GM12875 (cell line): ENCODE results near the gene FAM168A.

ENCODE experiments used
- H3K4me3 ChIP-seq: one replicate; pipeline ENCODE4 v1.5.1; 2011; ENCODE audit warnings: low read depth, low read length, control low read depth
- TF ChIP-seq, protein P1 (sequence below): IDR thresholded peaks from 2 replicates; pipeline ENCODE4 v1.5.1; 2011; ENCODE audit warnings: low read depth, mild to moderate bottlenecking, control low read depth, inconsistent platforms, low read length, moderate library complexity, borderline replicate concordance; ENCODE audit not compliant: insufficient read depth

The FAM168A gene

DNA sequence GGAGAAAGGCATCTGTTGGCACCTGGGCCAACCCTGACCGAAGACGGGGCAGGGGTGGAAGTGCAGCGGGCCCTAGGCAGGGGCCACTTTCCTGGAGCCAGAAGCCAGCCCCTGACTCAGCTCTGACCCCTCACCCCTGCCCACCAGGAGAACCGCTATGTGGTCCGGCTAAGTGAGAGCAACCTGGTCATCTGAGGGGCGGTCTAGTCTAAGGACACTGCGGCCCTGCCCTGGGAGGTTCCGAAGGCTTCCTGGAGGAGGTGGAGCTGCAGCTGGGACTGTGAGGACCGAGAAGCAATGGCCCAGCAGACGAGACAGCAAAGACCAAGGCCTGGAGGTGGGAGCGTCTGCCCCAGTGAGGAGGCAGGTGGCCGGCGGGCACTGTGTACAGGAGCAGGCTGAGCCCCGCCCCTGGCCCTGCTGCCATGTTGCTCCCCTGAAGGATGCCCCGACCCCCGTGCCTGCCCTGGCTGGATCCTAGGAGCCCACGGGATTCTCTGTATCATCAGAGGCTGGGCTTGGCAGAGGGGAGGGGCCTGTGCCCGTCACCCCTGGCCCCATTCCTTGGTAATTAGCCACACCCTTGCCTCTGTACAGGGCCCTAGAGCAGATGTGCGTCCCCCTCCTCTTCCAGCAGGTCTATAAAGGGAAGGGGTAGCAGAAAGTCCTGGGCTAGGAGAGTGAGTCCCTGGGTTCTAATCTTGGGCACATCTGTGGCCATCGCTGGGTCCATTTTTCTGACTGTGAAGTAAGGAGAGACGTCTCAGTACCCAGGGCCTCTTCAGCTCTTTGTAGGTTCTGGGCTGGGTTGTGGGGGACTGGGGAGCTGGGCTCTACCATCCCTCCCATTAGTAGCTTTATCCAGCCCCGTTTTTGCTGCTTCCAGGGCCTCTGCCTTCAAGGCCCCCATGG lies 202.4 kb downstream of the FAM168A start:
- TF ChIP-seq, protein P1, sequence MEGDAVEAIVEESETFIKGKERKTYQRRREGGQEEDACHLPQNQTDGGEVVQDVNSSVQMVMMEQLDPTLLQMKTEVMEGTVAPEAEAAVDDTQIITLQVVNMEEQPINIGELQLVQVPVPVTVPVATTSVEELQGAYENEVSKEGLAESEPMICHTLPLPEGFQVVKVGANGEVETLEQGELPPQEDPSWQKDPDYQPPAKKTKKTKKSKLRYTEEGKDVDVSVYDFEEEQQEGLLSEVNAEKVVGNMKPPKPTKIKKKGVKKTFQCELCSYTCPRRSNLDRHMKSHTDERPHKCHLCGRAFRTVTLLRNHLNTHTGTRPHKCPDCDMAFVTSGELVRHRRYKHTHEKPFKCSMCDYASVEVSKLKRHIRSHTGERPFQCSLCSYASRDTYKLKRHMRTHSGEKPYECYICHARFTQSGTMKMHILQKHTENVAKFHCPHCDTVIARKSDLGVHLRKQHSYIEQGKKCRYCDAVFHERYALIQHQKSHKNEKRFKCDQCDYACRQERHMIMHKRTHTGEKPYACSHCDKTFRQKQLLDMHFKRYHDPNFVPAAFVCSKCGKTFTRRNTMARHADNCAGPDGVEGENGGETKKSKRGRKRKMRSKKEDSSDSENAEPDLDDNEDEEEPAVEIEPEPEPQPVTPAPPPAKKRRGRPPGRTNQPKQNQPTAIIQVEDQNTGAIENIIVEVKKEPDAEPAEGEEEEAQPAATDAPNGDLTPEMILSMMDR, result no peak

DNA sequence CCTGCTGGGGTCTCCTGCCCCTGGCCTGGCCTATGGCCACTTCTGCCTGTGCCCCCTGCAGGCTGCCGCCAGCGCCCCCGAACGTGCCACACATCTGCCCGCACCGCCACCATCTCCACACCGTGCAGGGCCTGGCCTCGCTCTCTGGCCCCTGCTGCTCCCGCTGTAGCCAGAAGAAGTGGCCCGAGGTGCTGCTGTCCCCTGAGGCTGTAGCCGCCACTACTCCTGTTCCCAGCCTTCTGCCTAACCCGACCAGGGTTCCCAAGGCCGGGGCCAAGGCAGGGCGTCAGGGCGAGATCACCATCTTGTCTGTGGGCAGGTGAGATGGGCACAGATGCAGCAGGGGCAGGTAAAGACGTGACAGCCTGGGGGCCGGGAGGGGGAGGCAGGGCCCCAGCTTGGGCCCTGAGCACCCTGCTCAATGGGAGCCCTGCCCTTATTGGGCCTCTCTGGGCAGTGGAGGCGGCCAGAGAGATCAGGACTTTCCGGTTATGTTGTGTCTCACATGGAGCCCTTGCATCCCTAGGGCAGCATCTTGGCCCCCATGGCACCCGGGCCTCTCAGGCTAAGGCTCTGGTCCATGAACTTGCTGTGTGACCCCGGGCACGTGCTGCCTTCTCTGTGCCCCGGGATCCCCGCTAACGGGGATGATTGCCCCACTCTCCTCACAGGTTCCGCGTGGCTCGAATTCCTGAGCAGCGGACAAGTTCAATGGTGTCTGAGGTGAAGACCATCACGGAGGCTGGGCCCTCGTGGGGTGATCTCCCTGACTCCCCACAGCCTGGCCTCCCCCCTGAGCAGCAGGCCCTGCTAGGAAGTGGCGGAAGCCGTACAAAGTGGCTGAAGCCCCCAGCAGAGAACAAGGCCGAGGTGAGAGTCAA lies 203.3 kb downstream of the FAM168A start:
- no peak overlapping the region for H3K4me3 ChIP-seq
- TF ChIP-seq, protein P1, result no peak

More for the DNA sequence above, 202.4 kb downstream of the FAM168A start:
- H3K4me3 ChIP-seq, result no peak overlapping the region

DNA sequence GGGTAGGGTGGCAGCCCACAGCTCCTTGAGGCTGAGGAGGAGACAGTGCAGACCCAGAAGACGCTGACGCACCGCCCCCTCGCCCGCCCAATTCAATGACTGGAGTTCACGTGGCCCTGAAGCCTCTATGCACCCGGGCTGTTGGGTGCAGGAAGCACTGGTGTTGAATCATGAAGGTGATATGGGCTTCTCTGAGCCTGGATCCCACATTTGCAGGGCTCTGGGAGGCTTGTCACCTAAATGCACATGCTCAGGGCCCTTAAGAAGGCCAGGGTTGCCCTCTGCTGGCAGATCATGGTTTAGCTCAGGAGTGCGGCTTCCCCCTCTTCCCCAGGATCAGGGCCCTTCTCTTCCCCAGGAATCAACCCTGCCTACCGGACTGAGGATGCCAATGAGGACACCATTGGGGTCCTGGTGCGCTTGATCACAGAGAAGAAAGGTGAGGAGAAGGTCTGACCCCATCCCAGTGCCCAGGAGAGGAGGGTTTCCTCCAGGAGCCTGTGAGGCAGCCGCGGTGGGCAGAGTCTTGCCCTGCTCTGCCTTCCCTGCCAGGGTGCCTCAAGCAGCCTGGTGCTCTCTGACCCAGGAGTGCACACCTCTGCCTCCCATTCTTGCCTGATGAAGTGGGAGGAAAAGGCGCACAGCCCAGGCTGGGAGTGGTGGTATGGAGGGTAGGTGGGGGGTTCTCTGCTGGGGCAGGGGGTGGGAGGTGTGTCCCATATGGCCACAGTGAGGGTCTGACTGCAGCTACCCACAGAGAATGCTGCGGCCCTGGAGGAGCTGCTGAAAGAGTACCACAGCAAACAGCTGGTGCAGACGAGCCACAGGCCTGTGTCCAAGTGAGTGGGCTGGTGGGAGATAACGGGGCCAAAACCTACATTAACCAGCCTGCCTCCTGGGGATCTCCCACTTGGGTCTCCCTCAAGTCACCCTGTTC lies 204.2 kb downstream of the FAM168A start:
- H3K4me3 ChIP-seq, result no peak overlapping the region
- TF ChIP-seq, protein P1, result peak; percentile 80

DNA sequence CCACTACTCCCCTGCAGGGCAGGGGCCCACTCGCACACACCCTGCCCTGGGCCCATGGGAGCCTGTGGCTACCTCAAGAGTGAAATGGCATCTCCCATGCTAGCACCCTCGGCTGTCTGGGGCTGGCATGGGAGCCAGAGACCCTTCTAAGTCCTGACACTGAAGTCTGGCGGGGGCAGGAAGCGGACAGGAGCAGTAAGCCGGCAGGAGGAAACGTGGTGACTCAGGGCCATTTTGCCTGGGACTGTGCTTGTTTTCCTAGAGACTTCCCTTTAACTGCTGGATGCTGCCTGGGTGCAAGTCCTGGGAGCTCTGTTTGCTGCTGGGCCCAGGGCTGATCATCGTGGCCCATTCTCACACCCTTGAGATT lies 204.9 kb downstream of the FAM168A start:
- no peak overlapping the region for H3K4me3 ChIP-seq
- TF ChIP-seq, protein P1, result no peak

DNA sequence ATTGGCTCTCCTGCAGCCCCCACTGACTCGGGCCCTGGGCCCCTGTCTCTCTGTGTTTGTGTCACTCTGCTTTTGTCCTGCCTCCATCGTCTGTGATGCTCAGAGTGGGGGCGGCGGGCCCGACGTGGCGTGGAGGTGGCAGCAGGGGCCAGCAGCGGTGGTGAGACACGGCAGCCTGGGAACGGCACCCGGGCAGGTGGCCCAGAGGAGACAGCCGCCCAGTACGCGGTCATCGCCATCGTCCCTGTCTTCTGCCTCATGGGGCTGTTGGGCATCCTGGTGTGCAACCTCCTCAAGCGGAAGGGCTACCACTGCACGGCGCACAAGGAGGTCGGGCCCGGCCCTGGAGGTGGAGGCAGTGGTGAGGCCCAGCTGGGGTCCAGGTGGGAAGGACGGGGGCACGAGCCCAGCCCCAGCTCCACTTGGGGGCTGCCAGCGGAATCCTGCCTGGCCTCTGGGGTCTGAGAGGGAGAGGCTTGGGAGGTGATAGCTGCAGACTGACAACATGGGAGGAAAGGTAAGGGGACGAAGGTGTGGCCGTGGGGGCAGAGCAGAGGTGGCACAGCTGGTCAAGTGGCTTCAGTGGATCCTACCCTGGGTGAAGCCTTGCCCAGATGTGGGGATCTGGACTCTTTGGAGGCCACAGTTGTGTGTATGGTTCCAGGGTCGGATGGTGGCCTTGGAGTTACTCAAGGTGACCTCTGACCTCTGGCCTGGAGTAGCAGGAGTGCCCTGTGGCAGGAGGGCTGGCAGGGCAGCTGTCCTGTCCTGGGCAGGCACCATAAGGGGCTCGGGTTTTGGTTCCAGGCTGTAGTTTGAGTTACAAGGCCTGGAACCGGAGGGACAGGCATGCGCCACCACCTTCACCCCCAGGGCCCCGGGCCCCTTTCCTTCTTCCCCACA lies 205.6 kb downstream of the FAM168A start:
- TF ChIP-seq, protein P1, result no peak

DNA sequence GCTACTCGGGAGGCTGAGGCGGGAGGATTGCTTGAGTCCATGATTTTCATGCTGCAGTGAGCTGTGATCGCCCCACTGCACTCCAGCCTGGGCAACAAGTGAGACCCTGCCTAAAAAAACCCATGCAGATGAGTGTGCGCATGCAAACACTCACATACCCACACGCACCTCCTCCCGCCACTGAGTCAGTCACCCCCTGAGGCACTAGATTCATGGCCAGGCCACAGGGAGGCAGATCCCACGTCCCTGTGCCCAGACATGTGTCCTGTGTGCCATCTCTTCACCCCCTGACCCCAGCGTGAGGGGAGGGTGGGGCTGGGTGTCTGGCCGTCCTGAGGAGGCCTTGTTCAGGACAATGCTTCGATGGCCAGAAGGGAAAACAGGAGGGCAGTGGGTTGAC lies 206.2 kb downstream of the FAM168A start:
- no peak overlapping the region for H3K4me3 ChIP-seq
- TF ChIP-seq, protein P1, result no peak

More for the DNA sequence above, 205.6 kb downstream of the FAM168A start:
- H3K4me3 ChIP-seq, result no peak overlapping the region
